HepG2 (cell line): ENCODE measurements around the gene SGCE. TPM values are rescaled to one million over a fixed set of nuclear protein-coding genes. Genes with fewer than 3 reads are reported as not detected.
A peak's percentile ranks its signal among the peaks of the same experiment; 100 is the strongest.

Experiments
- CEBPG ChIP-seq: IDR thresholded peaks from 2 replicates; pipeline ENCODE4 v1.6.1; 2016
- HMGXB4 ChIP-seq, 2 experiments: sonication (generic) in 1 of 2; formaldehyde crosslinking in 1 of 2; IDR thresholded peaks; 2 replicates each; pipeline versions ENCODE4 v1.4.0 to v1.6.1; 2018 to 2020; ENCODE audit warnings: missing genetic modification reagents in 2 of 2, borderline replicate concordance in 1 of 2, low read depth in 1 of 2, mild to moderate bottlenecking in 1 of 2, missing biosample characterization in 1 of 2
- HNRNPK ChIP-seq: fragments of 200-400 bp; formaldehyde crosslinking; IDR thresholded peaks from 2 replicates; pipeline ENCODE4 v1.6.1; 2018; ENCODE audit warnings: low read length, low read depth, moderate library complexity, mild to moderate bottlenecking; ENCODE audit not compliant: poor library complexity, severe bottlenecking
- HOXA9 ChIP-seq: sonication (generic); formaldehyde crosslinking; IDR thresholded peaks from 2 replicates; pipeline ENCODE4 v1.8.1; 2022; ENCODE audit warnings: missing genetic modification reagents, mild to moderate bottlenecking, moderate library complexity, borderline replicate concordance
- MAZ ChIP-seq, 2 experiments: sonication (generic) in 1 of 2; formaldehyde crosslinking in 1 of 2; IDR thresholded peaks; 2 replicates each; pipeline versions ENCODE4 v1.5.0 to v1.6.1; 2012 to 2020; ENCODE audit warnings: low read depth in 2 of 2, mild to moderate bottlenecking in 2 of 2, borderline replicate concordance in 1 of 2, improper control_type of control experiment in 1 of 2, low read length in 1 of 2, missing genetic modification reagents in 1 of 2, moderate library complexity in 1 of 2
- NAIF1 ChIP-seq: sonication (generic); formaldehyde crosslinking; IDR thresholded peaks from 2 replicates; pipeline ENCODE4 v1.5.0; 2020; ENCODE audit warnings: mild to moderate bottlenecking, missing genetic modification reagents, borderline replicate concordance
- NPAS2 ChIP-seq: sonication (generic); formaldehyde crosslinking; IDR thresholded peaks from 2 replicates; pipeline ENCODE4 v1.8.0; 2022; ENCODE audit warnings: mild to moderate bottlenecking, missing genetic modification reagents, borderline replicate concordance
- NR2F6 ChIP-seq, 2 experiments: IDR thresholded peaks; 2 replicates each; pipeline ENCODE4 v1.6.1; 2016; ENCODE audit warnings: antibody characterized with exemption in 1 of 2, mild to moderate bottlenecking in 1 of 2
- SAP130 ChIP-seq: IDR thresholded peaks from 2 replicates; pipeline ENCODE4 v1.6.1; 2016; ENCODE audit warnings: low read depth
- SNAI1 ChIP-seq: sonication (generic); formaldehyde crosslinking; IDR thresholded peaks from 2 replicates; pipeline ENCODE4 v1.5.0; 2020; ENCODE audit warnings: mild to moderate bottlenecking, missing genetic modification reagents, borderline replicate concordance
- SRF ChIP-seq: IDR thresholded peaks from 2 replicates; pipeline ENCODE4 v1.6.1; 2011; ENCODE audit warnings: mild to moderate bottlenecking, low read depth, low read length, moderate library complexity
- ZMAT3 ChIP-seq: sonication (generic); formaldehyde crosslinking; conservative IDR thresholded peaks from 2 replicates; pipeline ENCODE4 v1.7.0; 2021; ENCODE audit warnings: missing genetic modification reagents
- ZNF362 ChIP-seq: sonication (generic); formaldehyde crosslinking; IDR thresholded peaks from 2 replicates; pipeline ENCODE4 v1.4.0; 2020; ENCODE audit warnings: missing genetic modification reagents, mild to moderate bottlenecking, borderline replicate concordance
- ZNF558 ChIP-seq: sonication (generic); formaldehyde crosslinking; IDR thresholded peaks from 2 replicates; pipeline ENCODE4 v1.9.0; 2022; ENCODE audit warnings: mild to moderate bottlenecking, missing genetic modification reagents, borderline replicate concordance
- ZNF639 ChIP-seq: conservative IDR thresholded peaks from 2 replicates; pipeline ENCODE4 v1.6.1; 2018; ENCODE audit warnings: missing genetic modification reagents
- ZNF644 ChIP-seq: IDR thresholded peaks from 2 replicates; pipeline ENCODE4 v1.6.1; 2016; ENCODE audit warnings: low read depth
- ZNF687 ChIP-seq: sonication (generic); formaldehyde crosslinking; IDR thresholded peaks from 2 replicates; pipeline ENCODE4 v1.5.1; 2020; ENCODE audit warnings: mild to moderate bottlenecking, missing genetic modification reagents, moderate library complexity
- ZNF703 ChIP-seq: sonication (generic); formaldehyde crosslinking; IDR thresholded peaks from 2 replicates; pipeline ENCODE4 v1.5.1; 2020; ENCODE audit warnings: missing genetic modification reagents, mild to moderate bottlenecking, moderate library complexity, borderline replicate concordance
- polyA plus RNA-seq, 8 experiments: library from polyadenylated mRNA; depleted of rRNA in 3 of 8; stranded (reverse) in 7 of 8; unstranded in 1 of 8; fragments of >200 nt; fragmentation: Illumina TruSeq in 4 of 8; extraction: Trizol in 4 of 8; gene quantifications; 2 replicates each; pipeline versions ENCODE4 v1.2.1 to v1.2.3, GENCODE V29; 2011 to 2016; ENCODE audit warnings: low read depth in 4 of 8, missing spikeins in 1 of 8, mixed read lengths in 1 of 8; ENCODE audit not compliant: insufficient read depth in 1 of 8
- total RNA-seq, 5 experiments: library from RNA; depleted of rRNA; stranded (reverse); fragments of >200 nt; fragmentation: Illumina TruSeq; extraction: Trizol; gene quantifications; 2 replicates each; pipeline ENCODE4 v1.2.3, GENCODE V29; 2016; ENCODE audit warnings: low read depth in 1 of 5

SGCE gene
- total and polyA plus RNA-seq, 2 of the 13 experiments (the other 11 are each of a cell fraction or from before 2014, with no cell fraction given), result 52.3 to 71.1 TPM

- TF ChIP-seq ZNF639, result no peak
- TF ChIP-seq CEBPG (CRISPR knock-in tag), result no peak
- no peak for TF ChIP-seq ZMAT3
- 0 out of 2 replicates have a peak, but pooled peaks have one; percentile 34 for TF ChIP-seq NAIF1 (CRISPR knock-in tag)
- TF ChIP-seq NR2F6 (IDR thresholded peaks at IDR 0.05), result peak; percentile 13; the same call in 1 of the 2 replicates
- TF ChIP-seq NR2F6 (CRISPR knock-in tag; IDR thresholded peaks at IDR 0.05), result no peak
- no peak for TF ChIP-seq ZNF644 (CRISPR knock-in tag)
- no peak for TF ChIP-seq SRF
- no peak for TF ChIP-seq HNRNPK
- TF ChIP-seq HMGXB4 (CRISPR knock-in tag; IDR thresholded peaks at IDR 0.05; ENCODE audit: borderline replicate concordance in 1 of 2, low read depth in 1 of 2), result 0 out of 4 replicates have a peak, but pooled peaks of 1 of the 2 experiments have one; percentile 8
- no peak; the same call in 1 of the 2 replicates for TF ChIP-seq ZNF687
- TF ChIP-seq NPAS2 (CRISPR knock-in tag), result no peak
- 0 out of 2 replicates have a peak, but pooled peaks have one; percentile 14 for TF ChIP-seq ZNF703 (CRISPR knock-in tag)
- TF ChIP-seq ZNF558, result 0 out of 2 replicates have a peak, but pooled peaks have one; percentile 49
- 0 out of 2 replicates have a peak, but pooled peaks have one; percentile 4 for TF ChIP-seq MAZ (IDR thresholded peaks at IDR 0.05; ENCODE audit: borderline replicate concordance, low read depth, low read length)
- TF ChIP-seq MAZ (CRISPR knock-in tag; IDR thresholded peaks at IDR 0.05; ENCODE audit: low read depth), result no peak
- TF ChIP-seq ZNF362 (CRISPR knock-in tag), result peak; percentile 38; the same call in 1 of the 2 replicates
- peak; percentile 3; the same call in 1 of the 2 replicates for TF ChIP-seq SAP130 (CRISPR knock-in tag)
- no peak for TF ChIP-seq SNAI1 (CRISPR knock-in tag)
- no peak for TF ChIP-seq HOXA9 (CRISPR knock-in tag)
Measured at GRCh38 chr7:94655126-94655847, 646 bp downstream of the SGCE start (continued).
